Panc1 (cell line): ENCODE data around the gene WNT9A.

Experiments
- POLR2AphosphoS5 ChIP-seq: IDR thresholded peaks from 2 replicates; pipeline ENCODE4 v1.6.1; 2012; ENCODE audit warnings: mild to moderate bottlenecking, low read depth, low read length, moderate library complexity
- TCF7L2 ChIP-seq: IDR thresholded peaks from 2 replicates; pipeline ENCODE4 v1.6.1; 2011; ENCODE audit warnings: mild to moderate bottlenecking, low read depth, low read length, inconsistent platforms
- TF ChIP-seq, protein P1 (sequence below): fragments of 450-650 bp; IDR thresholded peaks from 2 replicates; pipeline ENCODE4 v1.5.1; 2017; ENCODE audit warnings: mild to moderate bottlenecking

DNA sequence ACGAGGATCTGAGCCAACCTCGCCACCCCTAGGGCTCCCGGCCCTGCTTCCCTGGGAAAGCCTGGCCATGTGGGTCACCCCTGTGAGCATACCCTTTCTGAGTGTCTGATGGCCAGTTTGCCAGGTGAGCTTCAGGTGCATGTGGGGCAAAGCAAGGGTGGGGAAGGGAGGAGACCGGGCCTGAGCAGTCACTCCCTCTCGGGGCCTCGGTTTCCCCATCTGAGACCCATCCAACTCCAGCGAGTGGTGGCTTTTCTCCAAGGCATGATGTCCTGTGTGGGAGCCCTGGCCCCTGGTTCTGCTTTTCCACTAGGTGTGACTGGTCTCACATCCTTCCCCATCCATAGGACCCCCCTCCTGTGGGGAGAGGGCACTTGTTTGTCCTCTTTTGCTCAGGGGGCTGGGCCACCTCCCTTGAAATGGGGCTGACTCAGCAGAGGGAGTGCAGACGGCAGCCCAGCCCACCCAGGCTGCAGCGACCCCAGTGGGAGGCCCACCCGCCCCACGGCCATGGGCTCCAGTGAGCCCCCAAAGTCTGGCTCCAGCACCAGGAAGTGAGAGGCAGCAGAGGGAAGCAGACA, 1.7 kb upstream of the WNT9A start:
- TF ChIP-seq, protein P1, sequence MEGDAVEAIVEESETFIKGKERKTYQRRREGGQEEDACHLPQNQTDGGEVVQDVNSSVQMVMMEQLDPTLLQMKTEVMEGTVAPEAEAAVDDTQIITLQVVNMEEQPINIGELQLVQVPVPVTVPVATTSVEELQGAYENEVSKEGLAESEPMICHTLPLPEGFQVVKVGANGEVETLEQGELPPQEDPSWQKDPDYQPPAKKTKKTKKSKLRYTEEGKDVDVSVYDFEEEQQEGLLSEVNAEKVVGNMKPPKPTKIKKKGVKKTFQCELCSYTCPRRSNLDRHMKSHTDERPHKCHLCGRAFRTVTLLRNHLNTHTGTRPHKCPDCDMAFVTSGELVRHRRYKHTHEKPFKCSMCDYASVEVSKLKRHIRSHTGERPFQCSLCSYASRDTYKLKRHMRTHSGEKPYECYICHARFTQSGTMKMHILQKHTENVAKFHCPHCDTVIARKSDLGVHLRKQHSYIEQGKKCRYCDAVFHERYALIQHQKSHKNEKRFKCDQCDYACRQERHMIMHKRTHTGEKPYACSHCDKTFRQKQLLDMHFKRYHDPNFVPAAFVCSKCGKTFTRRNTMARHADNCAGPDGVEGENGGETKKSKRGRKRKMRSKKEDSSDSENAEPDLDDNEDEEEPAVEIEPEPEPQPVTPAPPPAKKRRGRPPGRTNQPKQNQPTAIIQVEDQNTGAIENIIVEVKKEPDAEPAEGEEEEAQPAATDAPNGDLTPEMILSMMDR: no peak
- TF ChIP-seq POLR2AphosphoS5 (no peak), TCF7L2 (no peak)
